ENCODE measurements around the gene OCA2. TPM values are rescaled to one million over a fixed set of nuclear protein-coding genes. Genes with fewer than 3 reads are reported as not detected.
"Not testable (repeated sequence)": the region's sequence is repeated elsewhere in the genome, so short reads cannot be mapped to it uniquely, and the experiment has no call there.

OCA2 gene
- total RNA-seq, 1 experiment from 2014 or later, result not detected

DNA sequence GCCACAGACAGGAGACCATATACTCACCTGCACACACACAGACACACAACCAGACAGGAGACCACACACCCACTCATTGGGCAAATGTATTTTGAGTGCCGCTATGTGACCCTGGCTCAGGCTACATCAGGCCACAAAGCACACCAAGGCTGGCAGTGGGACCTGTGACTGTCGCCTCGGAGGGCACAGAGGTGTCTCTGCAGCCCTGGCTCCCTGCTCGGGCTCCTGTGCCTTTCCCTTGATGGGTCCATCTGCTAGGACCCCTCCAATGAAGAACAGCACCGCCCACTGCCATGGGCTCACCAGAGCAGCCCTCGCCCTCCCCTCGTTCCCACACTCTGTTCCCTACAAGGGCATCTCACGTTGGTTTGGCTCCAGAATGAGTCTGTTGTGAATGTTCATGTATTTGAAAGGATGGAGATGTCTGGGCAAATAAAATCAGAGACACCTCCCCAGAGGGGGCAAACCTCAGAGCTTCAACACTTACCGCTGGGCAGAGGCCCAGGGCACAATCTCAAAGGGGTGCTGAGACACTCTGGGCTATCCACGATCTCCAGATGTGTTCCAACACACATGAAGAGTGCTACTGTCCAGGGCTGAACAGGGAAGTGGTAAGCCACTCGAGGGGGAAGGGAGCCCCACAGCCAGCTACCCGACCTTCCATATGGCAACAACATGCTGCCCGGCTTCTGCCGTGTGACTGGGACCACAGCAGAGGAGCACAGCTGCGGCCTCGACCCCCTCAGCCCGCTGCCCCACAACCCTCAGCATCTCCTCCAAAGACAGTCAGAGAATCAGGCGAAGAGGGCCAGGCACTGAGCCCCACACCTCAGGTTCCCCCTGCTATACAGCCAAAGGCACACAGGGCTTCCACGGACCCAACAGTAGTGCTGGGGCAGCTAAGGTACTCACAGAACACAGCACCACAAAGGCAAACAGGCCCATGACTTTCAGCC is 74.9 kb downstream of the OCA2 start:
- no peak for DNase-seq (ENCODE audit: low read depth)

DNA sequence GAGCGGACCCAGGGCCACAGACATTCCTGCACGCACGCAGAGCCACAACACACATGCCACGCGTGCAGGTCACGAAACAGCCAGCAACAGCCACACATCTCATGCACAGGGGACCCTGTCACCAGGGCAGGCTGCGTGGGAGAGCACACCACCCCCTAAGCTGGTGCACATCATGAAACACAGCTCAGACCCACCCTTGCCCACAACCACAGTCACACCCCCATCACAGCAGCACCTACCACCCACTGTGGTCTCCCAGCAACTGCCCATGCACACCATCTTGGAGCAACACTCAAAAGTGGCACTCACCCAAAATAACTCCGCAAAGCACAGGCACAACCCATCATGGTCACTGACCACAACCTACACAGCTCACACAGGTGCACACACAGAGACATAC is 75.7 kb downstream of the OCA2 start:
- no peak for DNase-seq (ENCODE audit: low read depth)

DNA sequence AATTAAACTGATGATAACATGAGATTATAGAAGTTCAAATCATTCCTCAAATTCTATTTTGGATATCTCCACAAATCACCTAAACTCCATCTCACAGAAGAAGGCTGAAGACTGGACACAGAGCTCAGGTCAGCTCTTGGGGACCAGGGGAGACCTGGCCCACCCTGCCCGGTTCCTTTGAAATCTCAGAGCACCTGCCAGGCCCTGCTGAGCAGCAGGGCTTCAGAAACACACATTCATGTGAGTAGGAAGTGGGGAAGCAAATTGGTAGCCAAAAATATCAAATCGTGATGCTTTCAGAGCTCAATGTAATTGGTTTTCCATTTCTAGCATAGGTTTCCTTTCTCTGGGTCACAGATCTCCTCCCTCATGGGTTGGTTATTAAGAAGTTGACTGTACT is 76.2 kb downstream of the OCA2 start:
- no peak for DNase-seq (ENCODE audit: low read depth)

DNA sequence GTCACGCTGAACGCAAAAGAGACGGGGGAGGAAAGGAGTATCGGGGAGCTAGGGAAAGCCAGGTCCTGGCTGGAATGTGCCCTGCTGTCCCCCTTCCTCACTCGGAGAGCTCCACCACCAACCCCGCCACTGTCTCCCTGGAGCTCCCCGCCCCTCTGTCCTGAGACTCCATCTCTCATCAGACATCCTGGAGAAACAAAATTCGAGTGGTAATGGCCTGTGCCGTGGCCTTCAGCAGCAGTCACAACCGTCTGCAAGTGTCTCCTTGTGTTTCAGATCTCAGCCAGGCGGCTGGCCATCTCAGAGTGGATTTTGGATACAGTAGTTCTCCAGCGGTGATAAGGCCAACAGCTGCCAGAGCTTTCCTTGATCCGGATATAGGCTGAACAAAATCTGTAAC is 76.9 kb downstream of the OCA2 start:
- DNase-seq (ENCODE audit: low read depth), result no peak

DNA sequence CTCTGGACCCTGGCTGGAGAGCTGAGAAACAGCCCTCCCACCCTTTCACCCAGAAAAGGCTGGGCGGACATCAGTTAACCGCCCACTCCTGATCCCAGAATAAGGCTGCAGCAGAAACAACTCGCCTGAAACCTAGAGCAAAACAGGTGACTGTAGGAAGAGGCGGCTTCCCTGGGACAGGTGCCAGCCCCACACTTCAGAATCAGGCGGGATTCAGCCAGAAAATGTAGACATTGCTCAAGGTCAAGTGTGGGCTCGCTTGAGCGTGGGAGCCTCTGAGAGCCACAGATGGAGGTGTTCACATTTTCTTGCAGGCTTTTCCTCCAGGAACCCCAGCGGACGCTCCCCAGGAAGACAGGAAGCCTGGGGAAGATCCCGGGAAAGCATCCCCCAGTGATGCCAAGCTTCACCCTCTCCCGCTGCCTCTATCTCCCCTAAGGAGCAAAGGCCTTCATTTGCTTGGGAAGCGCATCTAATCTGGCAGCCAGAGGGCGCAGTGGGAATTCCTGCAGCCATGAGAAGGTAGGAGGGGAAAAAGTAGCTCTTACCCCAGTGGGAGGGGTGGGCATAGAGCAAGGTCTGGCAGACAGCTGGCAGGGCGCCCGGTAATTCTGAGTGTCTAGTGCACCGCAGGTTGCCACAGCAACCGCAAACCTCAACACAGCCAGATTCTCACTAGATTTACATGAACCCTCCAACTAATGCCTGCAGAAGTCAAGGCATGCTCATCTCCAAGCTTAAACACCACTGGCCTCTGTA is 77.7 kb downstream of the OCA2 start:
- DNase-seq (ENCODE audit: low read depth), result peak; percentile 37

DNA sequence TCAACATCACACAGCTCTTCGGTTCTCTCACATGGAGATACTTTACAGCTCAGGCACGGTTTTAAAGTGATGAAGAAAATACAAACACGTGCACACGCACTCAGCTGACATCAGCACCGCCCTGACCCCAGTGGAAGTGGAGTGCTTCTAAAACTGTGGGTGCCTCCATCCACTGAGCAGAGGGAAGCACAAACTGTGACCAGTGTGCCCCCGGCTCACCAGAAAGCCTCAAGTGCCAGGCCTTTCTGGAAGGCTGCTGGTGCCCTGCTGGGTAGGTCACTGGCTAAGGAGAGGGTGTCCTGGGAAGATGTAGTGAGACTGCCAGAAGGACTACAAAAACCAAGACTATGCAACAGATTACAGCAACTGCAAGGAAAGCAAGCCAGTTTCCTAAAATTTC is 78.5 kb downstream of the OCA2 start:
- no peak for DNase-seq (ENCODE audit: low read depth)

DNA sequence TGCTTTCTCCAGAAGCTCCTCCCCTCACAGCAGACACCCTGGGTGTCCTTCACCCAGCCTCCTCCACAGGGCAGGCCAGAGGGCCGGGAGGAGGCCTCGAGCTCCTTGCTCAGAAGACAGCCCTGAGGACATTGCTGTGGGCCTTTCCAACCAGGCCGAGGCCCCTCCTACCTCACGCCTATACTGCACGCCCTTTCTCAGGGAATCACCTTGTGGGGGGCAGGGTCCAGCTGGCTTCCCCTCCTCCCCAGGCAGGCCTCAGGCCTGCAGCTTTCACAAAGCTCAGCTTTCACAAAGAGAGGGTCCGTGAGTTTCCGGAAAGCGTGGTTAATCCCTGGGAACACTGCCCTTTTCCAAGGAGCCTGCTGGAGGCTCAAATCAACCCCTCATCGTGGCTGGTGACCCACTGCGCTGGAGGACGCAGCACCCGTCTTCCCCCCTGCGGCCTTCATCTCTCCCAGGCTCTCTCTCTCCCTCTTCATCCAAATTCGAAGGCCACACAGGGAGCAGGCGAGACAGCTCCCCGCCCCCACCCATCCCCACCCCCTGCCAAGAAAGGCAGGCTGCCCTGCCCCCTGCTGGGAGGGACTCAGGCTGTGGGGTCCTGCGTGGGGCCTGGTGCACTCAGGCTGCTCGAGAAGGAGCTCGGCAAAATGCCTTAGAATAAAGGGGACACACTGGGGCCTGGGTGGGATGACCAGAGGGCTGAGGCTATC is 79.4 kb downstream of the OCA2 start:
- no peak for DNase-seq (ENCODE audit: low read depth)

DNA sequence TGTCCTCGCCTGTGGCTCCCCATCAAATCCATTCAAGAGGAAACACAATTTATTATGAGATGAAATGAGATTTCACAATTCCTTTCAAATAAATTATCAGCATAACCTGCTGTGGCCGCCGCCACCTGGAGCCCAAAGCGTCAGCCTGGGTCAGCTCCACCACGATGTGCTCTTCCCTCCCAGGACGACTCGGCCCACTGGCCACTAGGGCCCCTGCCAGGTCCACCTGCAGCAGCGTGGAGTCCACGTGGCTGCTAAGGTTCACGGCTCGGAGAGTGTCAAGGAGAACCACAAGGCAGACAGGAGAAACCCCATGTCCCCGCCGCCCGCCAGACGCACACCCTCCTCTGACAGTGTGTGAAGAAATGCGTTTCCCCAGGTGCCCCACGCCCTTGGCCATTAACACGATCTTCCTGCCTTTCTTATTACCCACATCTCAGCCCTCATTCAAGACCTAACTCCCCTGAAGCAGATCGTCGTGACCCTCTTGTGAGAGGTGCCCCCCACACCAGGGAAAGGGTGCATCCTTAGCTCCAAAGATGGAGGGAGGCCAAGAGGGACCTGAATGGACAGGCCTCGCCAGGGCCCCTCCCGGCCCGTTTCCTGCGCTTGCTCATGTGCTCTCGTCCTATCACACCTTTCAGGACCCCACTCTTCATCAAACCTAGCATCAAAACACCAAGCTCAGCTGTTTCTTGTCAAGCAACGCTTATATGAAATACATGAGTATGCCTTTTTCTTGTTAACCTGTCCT is 80.6 kb downstream of the OCA2 start:
- no peak for DNase-seq (ENCODE audit: low read depth)

DNA sequence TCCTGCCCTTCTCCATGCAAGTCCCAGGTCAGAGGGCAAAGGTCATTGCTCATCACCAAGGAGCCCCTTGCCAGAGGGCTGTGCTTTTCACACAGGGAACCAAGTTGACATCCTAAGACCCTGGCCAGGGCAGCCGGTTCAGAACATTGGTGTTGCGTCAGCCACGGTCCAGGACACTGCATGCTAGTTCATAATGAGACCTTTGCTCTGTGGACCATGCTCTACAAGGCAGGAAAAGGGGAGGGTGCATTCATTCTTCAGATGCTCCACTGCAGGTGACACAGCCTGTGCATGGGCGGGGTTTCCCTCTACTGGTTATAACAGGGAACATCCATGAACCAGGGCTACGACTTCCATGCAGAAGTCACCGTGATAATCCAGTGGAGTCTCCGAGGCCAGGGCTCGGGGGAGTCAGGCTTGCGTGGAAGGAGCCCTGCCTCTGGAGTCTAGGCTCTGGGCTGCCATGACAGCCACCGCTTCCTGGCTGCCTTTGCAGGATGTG is 81.6 kb downstream of the OCA2 start:
- no peak for DNase-seq (ENCODE audit: low read depth)

DNA sequence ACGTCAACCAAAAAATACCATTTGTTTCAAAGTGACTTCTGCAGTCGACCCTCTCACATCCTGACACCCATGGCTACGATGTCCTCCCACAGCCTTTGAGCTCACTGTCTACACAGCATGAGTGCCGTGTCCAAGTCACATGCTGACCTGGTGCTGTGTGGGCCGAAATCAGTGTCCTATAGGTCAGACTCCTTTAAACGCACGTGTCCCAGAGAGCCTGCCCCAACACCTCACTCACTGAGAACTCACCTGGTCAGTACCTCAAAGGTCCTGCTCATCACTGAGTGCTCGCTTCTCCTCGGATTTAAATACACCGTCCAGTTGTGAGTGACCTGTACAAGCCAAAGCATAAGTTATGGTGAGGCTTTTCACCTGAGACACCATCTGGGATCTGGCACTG is 83.3 kb downstream of the OCA2 start:
- no peak for DNase-seq (ENCODE audit: low read depth)

DNA sequence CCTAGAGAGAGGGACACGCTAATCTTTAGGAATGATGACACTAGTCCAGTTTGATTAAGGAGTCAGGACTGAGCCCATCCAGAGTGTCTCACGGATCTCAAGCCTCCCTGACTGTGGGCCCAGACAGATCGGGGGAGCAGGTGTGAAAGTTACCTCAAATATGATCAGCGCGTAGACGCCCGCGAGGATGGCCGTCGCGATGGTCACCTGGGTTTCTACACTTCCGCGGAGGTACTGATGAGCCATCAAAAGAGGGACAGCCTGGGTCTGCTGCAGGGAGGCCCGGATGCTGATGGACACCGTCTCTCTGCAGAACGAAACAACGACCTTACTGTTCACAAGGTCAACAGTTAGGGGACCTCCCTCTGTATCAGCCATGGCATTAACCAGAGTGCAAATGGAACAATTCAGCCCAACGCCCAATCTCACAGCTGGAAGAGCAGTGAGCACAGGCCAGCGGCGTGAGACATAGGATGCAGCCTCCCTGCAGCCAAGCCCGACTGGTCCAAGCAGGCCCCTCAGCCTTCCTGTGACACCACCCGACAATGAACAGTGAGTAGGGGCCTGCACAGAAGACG is 84.4 kb downstream of the OCA2 start:
- no peak for DNase-seq (ENCODE audit: low read depth)

DNA sequence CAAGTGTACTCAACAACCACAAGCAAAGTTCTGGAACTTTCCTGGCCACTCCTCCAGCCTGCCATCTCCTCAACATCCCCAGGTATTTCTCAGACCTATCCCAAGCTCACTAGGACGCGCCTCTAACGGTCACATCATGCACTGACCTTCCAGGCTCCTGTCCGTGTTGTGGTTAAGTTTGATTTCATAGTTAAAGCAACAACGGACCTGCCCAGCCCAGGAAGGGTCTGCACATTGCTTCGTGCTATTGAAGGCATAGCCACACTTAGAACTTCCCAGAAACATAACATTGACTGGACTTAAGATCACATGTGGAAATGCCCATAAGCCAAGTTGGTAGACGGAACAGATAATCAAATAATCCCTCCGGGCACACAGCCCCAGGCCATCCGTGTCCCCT is 85.1 kb downstream of the OCA2 start:
- DNase-seq (ENCODE audit: low read depth), result no peak

DNA sequence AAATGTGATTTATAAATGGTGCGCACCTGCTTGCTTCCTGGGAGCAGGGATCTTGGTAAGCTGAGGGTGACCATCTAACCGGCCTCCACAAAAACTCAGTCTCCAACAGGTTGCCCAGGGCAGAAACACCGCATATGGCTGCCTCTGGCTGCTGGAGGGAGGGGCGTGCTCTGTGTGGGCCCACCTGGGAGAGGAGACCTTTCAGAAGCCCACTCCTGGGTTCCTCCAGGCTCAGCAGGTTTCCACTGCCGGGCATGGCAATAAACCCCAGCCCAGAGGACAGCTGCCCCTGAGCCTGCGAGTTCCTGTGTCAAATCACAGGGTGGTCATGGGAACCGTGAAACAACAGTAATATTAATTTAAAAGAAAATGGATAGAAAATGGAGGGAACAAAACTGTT is 85.6 kb downstream of the OCA2 start:
- no peak for DNase-seq (ENCODE audit: low read depth)

DNA sequence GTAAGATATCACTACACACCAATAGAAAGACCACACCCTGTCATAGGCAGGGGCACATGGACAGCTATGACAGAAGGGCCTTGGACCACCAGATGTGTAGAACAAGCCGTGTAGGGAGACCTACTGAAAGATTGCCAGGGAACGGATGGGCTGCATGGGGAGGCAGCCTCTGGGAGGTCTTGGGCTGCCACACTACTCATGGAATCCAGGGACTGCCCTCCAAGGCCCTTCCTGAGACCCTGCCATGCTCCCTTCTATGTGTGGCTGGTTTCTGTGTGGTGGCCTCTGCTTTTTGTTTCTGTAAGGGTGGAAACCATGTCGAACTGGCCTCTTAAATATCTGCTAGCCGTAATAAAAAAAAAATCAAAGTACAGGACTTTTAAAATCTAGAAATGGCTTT is 86.9 kb downstream of the OCA2 start:
- DNase-seq (ENCODE audit: low read depth), result no peak

DNA sequence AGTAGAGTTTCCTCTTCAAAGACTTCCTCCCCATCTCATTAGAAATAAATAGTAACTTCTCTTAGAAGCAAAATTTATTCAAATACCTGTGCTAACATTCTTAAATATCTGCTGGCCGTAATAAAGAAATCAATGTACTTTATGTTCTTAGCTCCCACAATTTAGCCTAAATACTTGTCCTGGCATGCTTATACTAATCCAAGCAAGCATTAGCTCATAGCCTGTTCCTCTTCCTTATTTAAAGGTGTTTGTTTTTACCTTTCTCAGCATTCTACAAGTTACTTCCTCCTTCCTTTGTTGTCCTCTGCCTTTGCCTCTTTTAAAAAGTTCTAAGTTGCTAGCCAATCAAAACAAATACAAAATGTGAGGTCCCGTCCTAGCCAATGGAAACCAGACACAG is 90.9 kb downstream of the OCA2 start:
- not testable (repeated sequence) for DNase-seq (ENCODE audit: low read depth)

DNA sequence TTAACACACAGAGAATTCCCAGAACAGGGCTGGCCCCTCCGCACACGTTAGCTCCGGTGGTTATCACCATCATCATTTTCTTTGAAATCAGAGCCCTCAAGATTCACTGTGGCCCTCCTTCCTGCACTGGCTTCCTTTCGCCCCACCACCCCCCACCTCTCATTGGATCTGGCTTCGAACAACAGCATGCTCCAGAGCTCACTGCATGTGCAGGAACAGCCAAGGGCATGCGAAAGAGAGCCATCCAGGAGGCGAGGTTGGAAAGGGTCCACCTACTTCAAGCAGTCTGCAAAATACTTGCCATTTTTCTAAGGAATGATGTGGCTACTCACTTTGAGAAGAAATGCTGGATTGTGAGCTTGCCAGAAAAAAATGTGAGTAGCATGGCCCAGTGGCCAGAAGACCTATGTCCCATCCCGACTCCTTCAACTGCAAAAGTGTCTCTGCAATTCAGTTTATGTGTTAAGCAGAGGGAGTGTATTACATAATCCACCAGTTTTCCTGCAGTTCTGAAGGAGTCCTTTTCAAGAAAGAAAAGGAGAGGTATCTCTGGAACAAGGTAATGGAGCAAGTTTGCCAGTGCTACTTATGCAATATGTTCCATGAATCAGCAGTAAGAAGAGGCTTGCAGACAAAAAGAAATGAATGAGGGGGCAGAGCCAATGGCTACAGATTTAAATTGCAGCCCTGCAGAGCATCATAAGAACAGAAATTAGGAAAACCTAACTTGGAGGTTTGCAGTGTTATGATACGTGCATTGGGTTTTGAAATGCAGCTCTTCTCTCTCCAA is 92.8 kb downstream of the OCA2 start:
- no peak for DNase-seq (ENCODE audit: low read depth)

DNA sequence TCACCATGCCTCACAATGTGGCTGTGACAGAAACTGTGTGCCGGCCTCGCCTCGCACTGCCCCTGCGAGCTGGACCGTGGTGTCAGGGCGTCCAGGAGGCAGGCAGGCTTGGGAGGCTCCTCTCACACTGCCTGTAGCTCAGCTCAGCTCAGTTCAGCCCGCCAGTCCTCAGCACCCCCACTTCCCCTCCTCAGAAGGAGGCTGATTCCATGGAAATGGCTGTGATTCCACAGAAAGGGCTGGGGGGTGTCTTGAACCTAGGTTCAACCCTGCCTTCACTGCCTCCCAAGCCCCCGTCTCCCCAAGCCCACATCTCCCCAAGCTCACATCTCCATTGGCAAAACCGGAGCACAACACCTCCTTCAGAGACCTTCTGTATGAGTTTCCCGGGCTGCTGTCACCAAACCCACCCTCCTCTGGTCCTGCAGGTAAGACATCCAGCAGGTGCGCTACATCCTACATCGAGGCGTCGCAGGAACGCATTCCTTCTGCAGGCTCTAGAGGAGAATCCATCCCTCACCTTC is 94.0 kb downstream of the OCA2 start:
- no peak for DNase-seq (ENCODE audit: low read depth)

DNA sequence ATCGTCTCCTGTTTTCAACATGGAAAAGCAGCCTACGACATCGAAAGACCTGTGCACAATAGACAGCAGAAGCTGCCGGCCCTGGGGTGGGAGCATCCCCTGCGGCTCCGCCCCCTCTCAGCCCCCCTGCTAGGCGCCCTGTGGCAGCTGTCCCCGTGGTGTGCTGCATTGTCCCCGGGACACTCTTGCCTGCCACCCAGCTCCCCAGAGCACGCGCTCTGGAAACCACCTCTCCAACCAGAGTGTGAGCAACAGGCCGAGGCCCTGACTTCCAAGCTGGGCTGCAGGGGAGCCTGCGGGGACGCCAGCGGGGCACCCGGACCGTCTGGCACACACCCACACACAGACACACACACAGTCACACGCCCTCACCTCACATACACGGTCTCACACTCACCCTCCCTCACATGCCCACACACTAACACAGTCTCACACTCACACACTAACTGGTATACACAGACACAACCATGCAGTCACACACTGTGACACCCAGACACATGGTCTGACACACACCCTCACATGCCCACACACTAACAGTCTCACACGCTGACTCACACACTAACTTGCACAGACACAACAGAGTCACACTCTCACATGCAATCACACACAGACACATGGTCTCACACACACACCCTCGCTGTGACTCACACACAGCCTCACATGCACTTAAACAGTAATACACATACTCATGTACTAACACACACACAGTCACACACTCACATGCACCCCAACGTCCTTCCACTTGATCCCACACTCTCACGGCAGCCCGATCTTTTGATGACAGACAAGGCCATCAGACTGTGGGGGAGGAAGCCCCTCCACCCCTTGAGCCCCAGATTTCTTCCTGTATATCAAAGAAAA is 94.7 kb downstream of the OCA2 start:
- DNase-seq (ENCODE audit: low read depth), result no peak
